SHP77 (cell line): ENCODE results near the gene ZCRB1.
A peak's percentile ranks its signal among the peaks of the same experiment; 100 is the strongest.

Experiments
- DNase-seq, 2 experiments: peaks; one replicate each; lab custom pipeline; 2025; lab: John Stamatoyannopoulos, UW

The ZCRB1 gene

GRCh38 chr12:42327227-42327590 is 1.3 kb upstream of the ZCRB1 start:
- DNase-seq: no peak

GRCh38 chr12:42326541-42327226 is 790 bp upstream of the ZCRB1 start:
- peak; percentile 1 to 5 for DNase-seq

- no peak for DNase-seq
Observed at GRCh38 chr12:42325326-42325652, 605 bp downstream of the ZCRB1 start.

GRCh38 chr12:42323856-42324255 is 2.0 kb downstream of the ZCRB1 start:
- DNase-seq: no peak

- no peak for DNase-seq
Observed at GRCh38 chr12:42322567-42322966, 3.3 kb downstream of the ZCRB1 start.

GRCh38 chr12:42320796-42321195 is 5.1 kb downstream of the ZCRB1 start:
- no peak for DNase-seq

GRCh38 chr12:42315108-42315507 is 10.8 kb downstream of the ZCRB1 start:
- no peak for DNase-seq

GRCh38 chr12:42309996-42310395 is 15.9 kb downstream of the ZCRB1 start:
- no peak for DNase-seq

GRCh38 chr12:42308390-42308789 is 17.5 kb downstream of the ZCRB1 start:
- no peak for DNase-seq

GRCh38 chr12:42306297-42306696 is 19.6 kb downstream of the ZCRB1 start:
- no peak for DNase-seq

GRCh38 chr12:42299392-42300308 is 26.2 kb downstream of the ZCRB1 start:
- DNase-seq: no peak

GRCh38 chr12:42298887-42299286 is 27.0 kb downstream of the ZCRB1 start:
- no peak for DNase-seq

- peak in 1 of 2 experiments; percentile 33 for DNase-seq
Observed at GRCh38 chr12:42296503-42297109, 29.3 kb downstream of the ZCRB1 start.

- DNase-seq: no peak
Observed at GRCh38 chr12:42291680-42292079, 34.2 kb downstream of the ZCRB1 start.

GRCh38 chr12:42288544-42288943 is 37.4 kb downstream of the ZCRB1 start:
- DNase-seq: no peak

GRCh38 chr12:42286741-42287140 is 39.2 kb downstream of the ZCRB1 start:
- DNase-seq: no peak

GRCh38 chr12:42285431-42285830 is 40.5 kb downstream of the ZCRB1 start:
- no peak for DNase-seq

- DNase-seq: no peak
Observed at GRCh38 chr12:42284876-42285275, 41.0 kb downstream of the ZCRB1 start.

GRCh38 chr12:42284157-42284556 is 41.7 kb downstream of the ZCRB1 start:
- no peak for DNase-seq

GRCh38 chr12:42283739-42284138 is 42.2 kb downstream of the ZCRB1 start:
- no peak for DNase-seq

- DNase-seq: no peak
Observed at GRCh38 chr12:42282294-42282693, 43.6 kb downstream of the ZCRB1 start.

GRCh38 chr12:42281844-42282243 is 44.0 kb downstream of the ZCRB1 start:
- DNase-seq: no peak

- DNase-seq: no peak
Observed at GRCh38 chr12:42281278-42281677, 44.6 kb downstream of the ZCRB1 start.
